ENCODE data around the gene PTPRT. TPM values are rescaled to one million over a fixed set of nuclear protein-coding genes. Genes with fewer than 3 reads are reported as not detected.

The PTPRT gene
- total RNA-seq, 2 donors from 2014 or later = 0.11 to 0.35 TPM

- no peaks in the 10 kb centered on the region for H3K36me3 ChIP-seq
- TF ChIP-seq, protein P1, sequence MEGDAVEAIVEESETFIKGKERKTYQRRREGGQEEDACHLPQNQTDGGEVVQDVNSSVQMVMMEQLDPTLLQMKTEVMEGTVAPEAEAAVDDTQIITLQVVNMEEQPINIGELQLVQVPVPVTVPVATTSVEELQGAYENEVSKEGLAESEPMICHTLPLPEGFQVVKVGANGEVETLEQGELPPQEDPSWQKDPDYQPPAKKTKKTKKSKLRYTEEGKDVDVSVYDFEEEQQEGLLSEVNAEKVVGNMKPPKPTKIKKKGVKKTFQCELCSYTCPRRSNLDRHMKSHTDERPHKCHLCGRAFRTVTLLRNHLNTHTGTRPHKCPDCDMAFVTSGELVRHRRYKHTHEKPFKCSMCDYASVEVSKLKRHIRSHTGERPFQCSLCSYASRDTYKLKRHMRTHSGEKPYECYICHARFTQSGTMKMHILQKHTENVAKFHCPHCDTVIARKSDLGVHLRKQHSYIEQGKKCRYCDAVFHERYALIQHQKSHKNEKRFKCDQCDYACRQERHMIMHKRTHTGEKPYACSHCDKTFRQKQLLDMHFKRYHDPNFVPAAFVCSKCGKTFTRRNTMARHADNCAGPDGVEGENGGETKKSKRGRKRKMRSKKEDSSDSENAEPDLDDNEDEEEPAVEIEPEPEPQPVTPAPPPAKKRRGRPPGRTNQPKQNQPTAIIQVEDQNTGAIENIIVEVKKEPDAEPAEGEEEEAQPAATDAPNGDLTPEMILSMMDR (IDR thresholded peaks at IDR 0.05) = no peak
- no peak overlapping the region for H3K27ac ChIP-seq
- no peaks in the 10 kb centered on the region for H3K27me3 ChIP-seq
- no peak for DNase-seq (ENCODE audit: low spot score)
- no peaks in the 10 kb centered on the region for H3K9me3 ChIP-seq
- H3K4me1 ChIP-seq = no peaks in the 10 kb centered on the region
- no peak overlapping the region for H3K4me3 ChIP-seq
Measured at GRCh38 chr20:43140726-43141125, 49.0 kb downstream of the PTPRT start.

DNA sequence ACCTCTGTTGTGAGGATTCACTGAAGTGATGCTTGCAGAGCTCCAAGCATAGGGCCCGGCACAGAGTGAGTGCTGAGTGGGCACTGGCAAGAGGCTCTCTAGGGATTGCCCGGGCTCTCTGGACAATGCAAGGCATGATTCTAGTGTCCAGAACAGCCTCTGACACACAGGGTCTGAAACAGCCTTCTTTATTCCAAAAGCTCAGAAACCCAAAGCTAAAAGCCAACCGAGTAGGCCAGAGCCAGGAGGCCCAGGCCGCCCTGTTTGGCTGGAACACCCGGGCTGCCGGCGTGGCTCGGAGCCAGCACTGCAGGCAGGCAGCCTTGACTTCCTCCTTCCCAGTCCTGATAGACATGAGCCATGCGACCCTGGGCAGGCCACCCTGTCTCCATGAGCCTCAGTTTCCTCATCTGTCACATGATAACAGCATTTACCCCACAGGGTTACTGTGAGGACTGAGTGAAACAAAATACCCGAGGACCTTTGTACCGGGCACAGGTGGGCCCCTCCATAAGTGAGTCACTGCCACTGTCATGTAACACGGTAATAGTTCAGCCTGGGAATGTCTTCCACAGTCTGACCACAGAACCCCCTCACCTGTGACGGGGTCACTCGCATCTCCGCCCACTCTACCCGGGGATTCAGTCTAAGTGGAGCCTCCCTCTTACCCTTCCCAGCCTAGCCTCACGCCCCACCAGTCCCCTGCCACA lies 51.5 kb downstream of the PTPRT start:
- no peak for DNase-seq (ENCODE audit: low spot score)
- Histone ChIP-seq H3K4me3 (no peak overlapping the region), H3K27ac (no peak overlapping the region), H3K27me3 (no peaks in the 10 kb centered on the region), H3K9me3 (no peaks in the 10 kb centered on the region), H3K36me3 (no peaks in the 10 kb centered on the region), H3K4me1 (no peaks in the 10 kb centered on the region)
- TF ChIP-seq, protein P1 (IDR thresholded peaks at IDR 0.05) = no peak

- TF ChIP-seq, protein P1 (IDR thresholded peaks at IDR 0.05) = no peak
- H3K9me3 ChIP-seq = no peaks in the 10 kb centered on the region
- no peaks in the 10 kb centered on the region for H3K27me3 ChIP-seq
- DNase-seq (ENCODE audit: low spot score) = no peak
- H3K4me3 ChIP-seq = no peak overlapping the region
- no peak overlapping the region for H3K27ac ChIP-seq
- no peaks in the 10 kb centered on the region for H3K4me1 ChIP-seq
- no peaks in the 10 kb centered on the region for H3K36me3 ChIP-seq
Measured at GRCh38 chr20:43137160-43137559, 52.5 kb downstream of the PTPRT start.

- Histone ChIP-seq H3K4me3 (no peak overlapping the region), H3K27me3 (no peaks in the 10 kb centered on the region), H3K4me1 (no peaks in the 10 kb centered on the region), H3K36me3 (no peaks in the 10 kb centered on the region), H3K9me3 (no peaks in the 10 kb centered on the region), H3K27ac (no peak overlapping the region)
- TF ChIP-seq, protein P1 (IDR thresholded peaks at IDR 0.05) = no peak
- DNase-seq (ENCODE audit: low spot score) = no peak
Measured at GRCh38 chr20:43124241-43124640, 65.5 kb downstream of the PTPRT start.

GRCh38 chr20:43123180-43123579 lies 66.5 kb downstream of the PTPRT start:
- Histone ChIP-seq H3K27me3 (no peaks in the 10 kb centered on the region), H3K4me3 (no peak overlapping the region), H3K9me3 (no peaks in the 10 kb centered on the region), H3K27ac (no peak overlapping the region), H3K4me1 (no peaks in the 10 kb centered on the region), H3K36me3 (no peaks in the 10 kb centered on the region)
- no peak for DNase-seq (ENCODE audit: low spot score)
- TF ChIP-seq, protein P1 (IDR thresholded peaks at IDR 0.05) = no peak

DNA sequence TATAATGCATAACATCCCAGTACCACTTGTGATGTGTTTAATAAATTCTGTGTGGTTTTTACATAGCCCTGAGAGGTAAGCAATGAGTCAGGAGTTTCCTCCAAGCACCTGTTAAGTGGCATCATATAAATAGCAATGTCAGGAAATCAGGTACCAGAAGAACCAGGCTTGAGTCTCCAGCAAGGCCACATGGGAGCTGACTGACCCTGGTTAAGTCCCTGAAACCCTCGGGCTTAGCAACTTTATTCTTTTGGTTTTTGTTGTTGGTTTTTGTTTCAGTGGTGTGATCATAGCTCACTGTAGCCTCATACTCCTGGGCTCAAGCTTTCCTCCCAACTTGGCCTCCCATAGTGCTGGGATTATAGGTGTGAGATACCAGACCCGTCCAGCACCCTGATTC lies 70.0 kb downstream of the PTPRT start:
- Histone ChIP-seq H3K27ac (no peak overlapping the region), H3K4me3 (no peak overlapping the region), H3K27me3 (no peaks in the 10 kb centered on the region), H3K36me3 (no peaks in the 10 kb centered on the region), H3K4me1 (no peaks in the 10 kb centered on the region), H3K9me3 (no peaks in the 10 kb centered on the region)
- TF ChIP-seq, protein P1 (IDR thresholded peaks at IDR 0.05) = no peak
- no peak for DNase-seq (ENCODE audit: low spot score)
